IMR-90 (cell line): ENCODE measurements around the gene C6orf47. TPM values are rescaled to one million over a fixed set of nuclear protein-coding genes. Genes with fewer than 3 reads are reported as not detected.

ENCODE experiments used
- ATAC-seq: fragments of 200-7000 bp; cut with Tn5 transposase; 2 replicates; pipeline ENCODE4 v1.9.1; 2020; ENCODE audit warnings: low read depth, mild to moderate bottlenecking, moderate library complexity
- BruUV-seq: library from RNA; stranded (reverse); fragments of 400-500 nt; replicated peaks from 2 replicates; lab custom pipeline; 2021; lab: Mats Ljungman, UMichigan
- CTCF ChIA-PET: fragments of 300-600 bp; formaldehyde crosslinking; extraction: SDS; loops from one replicate; lab custom pipeline; 2021; ENCODE audit warnings: antibody characterized with exemption; lab: Yijun Ruan, JAX
- POLR2A ChIA-PET: fragments of 300-600 bp; sonication (Branson Sonifier 250); formaldehyde crosslinking; loops from one replicate; lab custom pipeline; 2022; ENCODE audit warnings: antibody characterized with exemption; ENCODE audit not compliant: unreplicated experiment; lab: Charles Lee
- DNase-seq: peaks from one replicate; pipeline ENCODE4 v3.0.0; 2013
- H2AFZ ChIP-seq: replicated peaks from 2 replicates; pipeline ENCODE3; 2013; ENCODE audit warnings: low read length, mild to moderate bottlenecking; ENCODE audit not compliant: poor library complexity
- H2AK5ac ChIP-seq: 2 replicates; pipeline ENCODE4 v1.6.1; 2013; ENCODE audit warnings: low read depth, low read length, inconsistent platforms
- H2AK9ac ChIP-seq: replicated peaks from 2 replicates; pipeline ENCODE3; 2013; ENCODE audit warnings: mild to moderate bottlenecking, low read depth, low read length, moderate library complexity; ENCODE audit not compliant: poor library complexity
- H2BK120ac ChIP-seq: 2 replicates; pipeline ENCODE4 v1.6.1; 2013; ENCODE audit warnings: low read depth, low read length, inconsistent platforms
- H2BK15ac ChIP-seq: 3 replicates; pipeline ENCODE4 v1.6.1; 2013; ENCODE audit warnings: low read depth, low read length, inconsistent platforms
- H2BK20ac ChIP-seq: 2 replicates; pipeline ENCODE4 v1.6.1; 2013; ENCODE audit warnings: low read depth, mild to moderate bottlenecking, inconsistent platforms, low read length, moderate library complexity
- H2BK5ac ChIP-seq: 2 replicates; pipeline ENCODE4 v1.6.1; 2013; ENCODE audit warnings: mild to moderate bottlenecking, low read depth, low read length, inconsistent platforms; ENCODE audit not compliant: poor library complexity, severe bottlenecking
- H3K14ac ChIP-seq: replicated peaks from 2 replicates; pipeline ENCODE4 v1.6.1; 2013; ENCODE audit warnings: low read depth, low read length, inconsistent platforms
- H3K18ac ChIP-seq: 2 replicates; pipeline ENCODE4 v1.6.1; 2013; ENCODE audit warnings: low read depth, low read length, control low read depth
- H3K23ac ChIP-seq: 2 replicates; pipeline ENCODE4 v1.6.1; 2013; ENCODE audit warnings: low read depth, low read length, inconsistent platforms
- H3K27ac ChIP-seq: 2 replicates; pipeline ENCODE4 v1.5.1; 2013; ENCODE audit warnings: mild to moderate bottlenecking, control low read depth, low read length; ENCODE audit not compliant: insufficient read depth
- H3K27me3 ChIP-seq: 2 replicates; pipeline ENCODE4 v1.6.1; 2013; ENCODE audit warnings: low read length; ENCODE audit not compliant: control insufficient read depth, insufficient read depth
- H3K36me3 ChIP-seq: 2 replicates; pipeline ENCODE4 v1.6.1; 2013; ENCODE audit warnings: low read length, mixed read lengths; ENCODE audit not compliant: control insufficient read depth, insufficient read depth
- H3K4ac ChIP-seq: 2 replicates; pipeline ENCODE4 v1.6.1; 2013; ENCODE audit warnings: low read depth, low read length, inconsistent platforms
- H3K4me1 ChIP-seq: 2 replicates; pipeline ENCODE4 v1.6.1; 2013; ENCODE audit warnings: low read length, mixed read lengths; ENCODE audit not compliant: control insufficient read depth, insufficient read depth
- H3K4me2 ChIP-seq: 2 replicates; pipeline ENCODE4 v1.6.1; 2013; ENCODE audit warnings: low read depth, mild to moderate bottlenecking, control low read depth, low read length, moderate library complexity
- H3K4me3 ChIP-seq: 2 replicates; pipeline ENCODE4 v1.5.1; 2013; ENCODE audit warnings: low read depth, mild to moderate bottlenecking, control low read depth, low read length, moderate library complexity; ENCODE audit not compliant: insufficient read depth
- H3K56ac ChIP-seq: 2 replicates; pipeline ENCODE4 v1.6.1; 2013; ENCODE audit warnings: low read length, inconsistent platforms; ENCODE audit not compliant: insufficient read depth; ENCODE audit errors: extremely low read depth
- H3K79me1 ChIP-seq, 2 experiments: 2 replicates each; pipeline ENCODE4 v1.6.1; 2013; ENCODE audit warnings: low read length in 2 of 2, inconsistent platforms in 1 of 2, low read depth in 1 of 2
- H3K9ac ChIP-seq: 2 replicates; pipeline ENCODE4 v1.6.1; 2013; ENCODE audit warnings: low read depth, low read length, control low read depth
- H3K9me1 ChIP-seq: 2 replicates; pipeline ENCODE4 v1.6.1; 2013; ENCODE audit warnings: low read length, inconsistent platforms; ENCODE audit not compliant: insufficient read depth
- H3K9me3 ChIP-seq: 2 replicates; pipeline ENCODE4 v1.6.1; 2013; ENCODE audit warnings: low read length; ENCODE audit not compliant: control insufficient read depth, insufficient read depth
- H4K20me1 ChIP-seq: 2 replicates; pipeline ENCODE4 v1.6.1; 2013; ENCODE audit warnings: low read length, inconsistent platforms; ENCODE audit not compliant: insufficient read depth
- H4K5ac ChIP-seq: 2 replicates; pipeline ENCODE4 v1.6.1; 2013; ENCODE audit warnings: mild to moderate bottlenecking, low read depth, low read length, control low read depth
- H4K8ac ChIP-seq, 2 experiments: 2 replicates each; pipeline ENCODE4 v1.6.1; 2013; ENCODE audit warnings: low read depth in 2 of 2, low read length in 2 of 2, control low read depth in 1 of 2, inconsistent platforms in 1 of 2
- H4K91ac ChIP-seq: 2 replicates; pipeline ENCODE4 v1.6.1; 2013; ENCODE audit warnings: low read depth, low read length, inconsistent platforms; ENCODE audit not compliant: insufficient read depth
- BHLHE40 ChIP-seq: fragments of 150-350 bp; IDR thresholded peaks from 2 replicates; pipeline ENCODE4 v1.6.1; 2016; ENCODE audit warnings: mild to moderate bottlenecking, low read depth, low read length
- CTCF ChIP-seq: conservative IDR thresholded peaks from 2 replicates; pipeline ENCODE4 v1.5.1; 2012; ENCODE audit warnings: mild to moderate bottlenecking, low read depth, low read length, improper control_type of control experiment
- ELK1 ChIP-seq: fragments of 150-350 bp; IDR thresholded peaks from 2 replicates; pipeline ENCODE4 v1.6.1; 2016; ENCODE audit warnings: low read depth, mild to moderate bottlenecking, low read length, moderate library complexity, borderline replicate concordance
- MAZ ChIP-seq: IDR thresholded peaks from 2 replicates; pipeline ENCODE4 v1.6.1; 2012; ENCODE audit warnings: low read depth, mild to moderate bottlenecking, low read length, improper control_type of control experiment, moderate library complexity, borderline replicate concordance
- MXI1 ChIP-seq: IDR thresholded peaks from 2 replicates; pipeline ENCODE4 v1.6.1; 2012; ENCODE audit warnings: low read depth, mild to moderate bottlenecking, low read length, moderate library complexity, borderline replicate concordance
- POLR2A ChIP-seq: IDR thresholded peaks from 2 replicates; pipeline ENCODE4 v1.6.1; 2012; ENCODE audit warnings: mild to moderate bottlenecking, low read depth, low read length
- RCOR1 ChIP-seq: IDR thresholded peaks from 2 replicates; pipeline ENCODE4 v1.6.1; 2012; ENCODE audit warnings: mild to moderate bottlenecking, low read length, improper control_type of control experiment; ENCODE audit not compliant: insufficient replicate concordance
- RFX5 ChIP-seq: IDR thresholded peaks from 2 replicates; pipeline ENCODE4 v1.8.0; 2012; ENCODE audit warnings: low read depth, mild to moderate bottlenecking, low read length, moderate library complexity
- SMC3 ChIP-seq: fragments of 150-350 bp; IDR thresholded peaks from 2 replicates; pipeline ENCODE4 v1.6.1; 2016; ENCODE audit warnings: low read depth, mild to moderate bottlenecking, antibody characterized with exemption, low read length, moderate library complexity
- WGBS, 2 experiments: methylation state at CpG; one replicate each; pipeline versions ENCODE4 v1.1.5 to v1.1.7; 2013; ENCODE audit warnings: missing lambda C conversion rate in 2 of 2; ENCODE audit not compliant: insufficient read length in 1 of 2; ENCODE audit errors: extremely low coverage in 2 of 2; 5-methylcytosine and 5-hydroxymethylcytosine counted together
- dilution Hi-C: fragments of 300-500 bp; cut with HindIII; formaldehyde crosslinking; loops from one replicate; pipeline ENCODE4 v1.14.3; 2018; ENCODE audit warnings: low sequenced_read_pairs; ENCODE audit not compliant: unreplicated experiment
- in situ Hi-C: fragments of 300-500 bp; cut with MboI; formaldehyde crosslinking; loops from 3 replicates; pipeline ENCODE4 v1.14.3; 2019; ENCODE audit warnings: low sequenced_read_pairs, inconsistent platforms, mixed read lengths
- intact Hi-C: fragments of 100-400 bp; cut with micrococcal nuclease; formaldehyde crosslinking; loops from 2 replicates; pipeline ENCODE4 v1.10.0; 2022
- polyA plus RNA-seq, 3 experiments: library from polyadenylated mRNA; depleted of rRNA; stranded (reverse); fragments of >200 nt; gene quantifications; 2 replicates each; pipeline ENCODE4 v1.2.3, GENCODE V29; 2012; ENCODE audit warnings: low replicate concordance in 1 of 3
- total RNA-seq: library from RNA; depleted of rRNA; stranded (reverse); fragments of >200 nt; gene quantifications from 2 replicates; pipeline ENCODE4 v1.2.3, GENCODE V29; 2012

Gene C6orf47
- total and polyA plus RNA-seq, 2 of the 4 experiments (the other 2 are of a cell fraction): 8.9 to 14.2 TPM

- ChIA-PET POLR2A (no interaction called here), CTCF (no interaction called here)
- TF ChIP-seq RFX5 (no peak), RCOR1 (no peak), POLR2A (no peak), MXI1 (no peak), ELK1 (no peak), CTCF (no peak), BHLHE40 (no peak), MAZ (no peak), SMC3 (no peak)
- H3K36me3 ChIP-seq: no peaks in the 10 kb centered on the region
- peaks cover 18% of the 10 kb centered on the region; the same call in 1 of the 2 replicates for H3K27me3 ChIP-seq
- intact Hi-C loops: no loop called here
- no peak overlapping the region for H4K5ac ChIP-seq
- BruUV-seq: no TSS peak
- H3K4me2 ChIP-seq: no peak overlapping the region
- no peak overlapping the region for H4K91ac ChIP-seq
- no peaks in the 10 kb centered on the region; the same call in 1 of the 2 replicates for H4K20me1 ChIP-seq
- no peak overlapping the region for H3K27ac ChIP-seq
- no peak overlapping the region for H2BK20ac ChIP-seq
- H2AFZ ChIP-seq: no peak overlapping the region
- H2AK5ac ChIP-seq: no peak overlapping the region
- no peaks in the 10 kb centered on the region for H3K9me1 ChIP-seq
- no peak overlapping the region for H3K4ac ChIP-seq
- no peak overlapping the region for H3K56ac ChIP-seq
- H3K4me3 ChIP-seq: no peak overlapping the region
- H2AK9ac ChIP-seq: no peak overlapping the region
- DNase-seq (no peak), ATAC-seq (no peak)
- H2BK15ac ChIP-seq: no peak overlapping the region
- no peak overlapping the region for H3K18ac ChIP-seq
- no peaks in the 10 kb centered on the region for H3K9me3 ChIP-seq
- no peak overlapping the region for H4K8ac ChIP-seq
- dilution Hi-C loops: no loop called here
- H3K4me1 ChIP-seq: no peaks in the 10 kb centered on the region
- H2BK5ac ChIP-seq: no peak overlapping the region
- no peak overlapping the region for H3K9ac ChIP-seq
- H3K23ac ChIP-seq: no peak overlapping the region
- H2BK120ac ChIP-seq: no peak overlapping the region
- in situ Hi-C loops: no loop called here
- WGBS, 2 experiments: 88% methylated on average over 1 of the region's 3 CpGs; no CpG with 5 or more reads in 1 of the 2 experiments
- H3K14ac ChIP-seq: no peak overlapping the region
- H3K79me1 ChIP-seq: no peaks in the 10 kb centered on the region; a peak in 1 of 4 replicates
Observed at GRCh38 chr6:31708224-31708623, 47.6 kb upstream of the C6orf47 start.
